Measurements from ENCODE around the gene RNFT1. TPM values are rescaled to one million over a fixed set of nuclear protein-coding genes. Genes with fewer than 3 reads are reported as not detected.
"Not testable (repeated sequence)": the region's sequence is repeated elsewhere in the genome, so short reads cannot be mapped to it uniquely, and the experiment has no call there.

RNFT1 gene
- total and polyA plus RNA-seq, 4 experiments from 2014 or later: 23.2 to 40.3 (median 35.1) TPM

- intact Hi-C loops (cut with micrococcal nuclease); CTCF ChIA-PET (ENCODE audit: partially characterized antibody); POLR2A ChIA-PET (ENCODE audit: partially characterized antibody); H3K27me3 ChIP-seq (ENCODE audit: insufficient read depth, low read length); H3K4me3 ChIP-seq (ENCODE audit: low read length in 2 of 2); DNase-seq; H3K4me1 Mint-ChIP-seq; H3K9me3 Mint-ChIP-seq; H3K4me3 Mint-ChIP-seq; H3K27me3 Mint-ChIP-seq; H3K9me3 ChIP-seq (ENCODE audit: control insufficient read depth in 1 of 2, low read length in 2 of 2); H3K27ac ChIP-seq (ENCODE audit: low read depth, low read length); H3K4me1 ChIP-seq (ENCODE audit: insufficient read depth, low read length): not testable (repeated sequence)
- H3K36me3 ChIP-seq (ENCODE audit: insufficient read depth, low read length): peaks cover 35% of the 10 kb centered on the region
- H3K36me3 Mint-ChIP-seq: peaks cover 50 to 76% of the 10 kb centered on the region in 2 donors
- H3K27ac Mint-ChIP-seq: peak overlapping the region in 1 of 7 donors; percentile 53
Measured at GRCh38 chr17:59930768-59931167, 33.8 kb downstream of the RNFT1 start.

GRCh38 chr17:59930121-59930520 lies 34.4 kb downstream of the RNFT1 start:
- H3K4me3 ChIP-seq (ENCODE audit: low read length in 2 of 2); H3K27ac ChIP-seq (ENCODE audit: low read depth, low read length); H3K27me3 Mint-ChIP-seq; POLR2A ChIA-PET (ENCODE audit: partially characterized antibody); intact Hi-C loops (cut with micrococcal nuclease); H3K4me3 Mint-ChIP-seq; H3K4me1 ChIP-seq (ENCODE audit: insufficient read depth, low read length); H3K4me1 Mint-ChIP-seq; H3K9me3 ChIP-seq (ENCODE audit: control insufficient read depth in 1 of 2, low read length in 2 of 2); DNase-seq; CTCF ChIA-PET (ENCODE audit: partially characterized antibody); H3K27ac Mint-ChIP-seq; H3K9me3 Mint-ChIP-seq; H3K27me3 ChIP-seq (ENCODE audit: insufficient read depth, low read length): not testable (repeated sequence)
- H3K36me3 ChIP-seq (ENCODE audit: insufficient read depth, low read length): peaks cover 41% of the 10 kb centered on the region
- H3K36me3 Mint-ChIP-seq: peaks cover 55 to 80% of the 10 kb centered on the region in 2 donors

DNA sequence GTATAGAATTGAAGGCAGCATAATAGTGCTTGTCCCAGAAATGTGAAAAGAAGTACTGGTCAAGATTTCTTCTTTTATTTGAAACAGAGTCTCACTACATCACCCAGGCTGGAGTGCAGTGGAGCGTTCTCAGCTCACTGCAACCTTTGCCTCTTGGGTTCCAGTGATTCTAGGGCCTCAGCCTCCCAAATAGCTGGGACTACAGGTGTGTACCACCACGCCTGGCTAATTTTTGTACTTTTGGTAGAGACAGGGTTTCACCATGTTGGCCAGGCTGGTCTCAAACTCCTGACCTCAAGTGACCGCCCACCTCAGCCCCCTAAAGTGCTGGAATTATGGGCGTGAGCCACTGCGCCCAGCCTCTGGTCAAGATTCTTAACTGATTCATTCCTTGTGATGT lies 43.9 kb downstream of the RNFT1 start:
- H3K36me3 ChIP-seq (ENCODE audit: insufficient read depth, low read length): peaks cover 25% of the 10 kb centered on the region
- H3K9me3 ChIP-seq (ENCODE audit: control insufficient read depth in 1 of 2, low read length in 2 of 2); H3K4me3 Mint-ChIP-seq; H3K27me3 ChIP-seq (ENCODE audit: insufficient read depth, low read length); H3K9me3 Mint-ChIP-seq; H3K4me1 Mint-ChIP-seq; intact Hi-C loops (cut with micrococcal nuclease); POLR2A ChIA-PET (ENCODE audit: partially characterized antibody); H3K27me3 Mint-ChIP-seq; H3K4me1 ChIP-seq (ENCODE audit: insufficient read depth, low read length); H3K4me3 ChIP-seq (ENCODE audit: low read length in 2 of 2); DNase-seq; H3K27ac Mint-ChIP-seq; H3K27ac ChIP-seq (ENCODE audit: low read depth, low read length): not testable (repeated sequence)
- H3K36me3 Mint-ChIP-seq: peaks cover 44 to 59% of the 10 kb centered on the region in 2 donors
- CTCF ChIA-PET (ENCODE audit: partially characterized antibody): interaction anchor here (0.9 kb wide), 1 partner anchor 116 kb away, joined by 6 read pairs; no protein-coding TSS in a partner anchor

GRCh38 chr17:59916446-59916845 lies 48.1 kb downstream of the RNFT1 start:
- H3K27ac Mint-ChIP-seq: peak overlapping the region in 1 of 7 donors; percentile 1
- no peaks in the 10 kb centered on the region for H3K9me3 Mint-ChIP-seq
- Histone ChIP-seq H3K4me1 (ENCODE audit: insufficient read depth, low read length) (no peaks in the 10 kb centered on the region), H3K9me3 (ENCODE audit: control insufficient read depth in 1 of 2, low read length in 2 of 2) (no peaks in the 10 kb centered on the region), H3K27me3 (ENCODE audit: insufficient read depth, low read length) (no peaks in the 10 kb centered on the region), H3K4me3 (ENCODE audit: low read length in 2 of 2) (no peak overlapping the region), H3K36me3 (ENCODE audit: insufficient read depth, low read length) (peaks cover 34% of the 10 kb centered on the region), H3K27ac (ENCODE audit: low read depth, low read length) (no peak overlapping the region)
- H3K36me3 Mint-ChIP-seq: peaks cover 47 to 61% of the 10 kb centered on the region in 2 donors
- no peaks in the 10 kb centered on the region for H3K27me3 Mint-ChIP-seq
- ChIA-PET CTCF (ENCODE audit: partially characterized antibody) (interaction anchor here (1.4 kb wide), 1 partner anchor 41 kb away, joined by 3 read pairs; no protein-coding TSS in a partner anchor), POLR2A (ENCODE audit: partially characterized antibody) (no interaction called here)
- peaks cover 0 to 3% (median 2%) of the 10 kb centered on the region in 4 donors for H3K4me1 Mint-ChIP-seq
- DNase-seq: no peak
- intact Hi-C loops (cut with micrococcal nuclease): loop anchor here (10.0 kb wide), 1 partner anchor 188 kb away; no protein-coding TSS in a partner anchor
- no peak overlapping the region for H3K4me3 Mint-ChIP-seq

- no peaks in the 10 kb centered on the region for H3K4me1 ChIP-seq (ENCODE audit: insufficient read depth, low read length)
- no peaks in the 10 kb centered on the region for H3K27me3 ChIP-seq (ENCODE audit: insufficient read depth, low read length)
- no peak overlapping the region for H3K27ac ChIP-seq (ENCODE audit: low read depth, low read length)
- POLR2A ChIA-PET (ENCODE audit: partially characterized antibody): interaction anchor here (0.6 to 2.1 kb wide), 4 partner anchors 21 to 160 kb away, joined by 3 to 6 read pairs (median 3); partner anchors contain the start of gene RNFT1
- DNase-seq: peak in 4 of 5 donors; percentile 47 to 56 (median 50)
- no peak overlapping the region for H3K27ac Mint-ChIP-seq
- CTCF ChIA-PET (ENCODE audit: partially characterized antibody): interaction anchor here (0.8 to 2.3 kb wide), 24 partner anchors 9 to 349 kb away, joined by 3 to 15 read pairs (median 4); partner anchors contain the start of genes DHX40, PTRH2, RNFT1 and RPS6KB1
- no peak overlapping the region for H3K4me3 Mint-ChIP-seq
- no peak overlapping the region for H3K4me3 ChIP-seq (ENCODE audit: low read length in 2 of 2)
- peaks cover 29% of the 10 kb centered on the region for H3K36me3 ChIP-seq (ENCODE audit: insufficient read depth, low read length)
- H3K36me3 Mint-ChIP-seq: peaks cover 36 to 54% of the 10 kb centered on the region in 2 donors
- H3K9me3 Mint-ChIP-seq: no peaks in the 10 kb centered on the region
- peaks cover 0 to 3% (median 2%) of the 10 kb centered on the region in 4 donors for H3K4me1 Mint-ChIP-seq
- no peaks in the 10 kb centered on the region for H3K9me3 ChIP-seq (ENCODE audit: control insufficient read depth in 1 of 2, low read length in 2 of 2)
- H3K27me3 Mint-ChIP-seq: no peaks in the 10 kb centered on the region
- intact Hi-C loops (cut with micrococcal nuclease): loop anchor here (5.0 to 10.0 kb wide), 2 partner anchors 123 to 190 kb away; no protein-coding TSS in a partner anchor
Measured at GRCh38 chr17:59914274-59914854, 50.2 kb downstream of the RNFT1 start.

- POLR2A ChIA-PET (ENCODE audit: partially characterized antibody): no interaction called here
- Mint-ChIP-seq H3K27me3 (no peaks in the 10 kb centered on the region), H3K27ac (no peak overlapping the region)
Measured at GRCh38 chr17:59907467-59907866, 57.1 kb downstream of the RNFT1 start.

GRCh38 chr17:59903455-59903854 lies 61.1 kb downstream of the RNFT1 start:
- Histone ChIP-seq H3K27ac (ENCODE audit: low read depth, low read length) (no peak overlapping the region), H3K4me3 (ENCODE audit: low read length in 2 of 2) (no peak overlapping the region), H3K4me1 (ENCODE audit: insufficient read depth, low read length) (peaks cover 25% of the 10 kb centered on the region), H3K27me3 (ENCODE audit: insufficient read depth, low read length) (no peaks in the 10 kb centered on the region), H3K36me3 (ENCODE audit: insufficient read depth, low read length) (peaks cover 5% of the 10 kb centered on the region), H3K9me3 (ENCODE audit: control insufficient read depth in 1 of 2, low read length in 2 of 2) (no peaks in the 10 kb centered on the region)
- Mint-ChIP-seq H3K27ac (peak overlapping the region in 5 of 7 donors; percentile 17 to 48 (median 26)), H3K4me1 (peaks cover 16 to 42% (median 19%) of the 10 kb centered on the region in 4 donors), H3K4me3 (peak overlapping the region in 1 of 8 donors; percentile 18), H3K36me3 (peaks cover 0 to 11% of the 10 kb centered on the region in 2 donors), H3K9me3 (no peaks in the 10 kb centered on the region), H3K27me3 (no peaks in the 10 kb centered on the region)
- ChIA-PET CTCF (ENCODE audit: partially characterized antibody) (interaction anchor here (1.6 to 3.2 kb wide), 2 partner anchors 10 to 11 kb away, joined by 3 to 10 read pairs; no protein-coding TSS in a partner anchor), POLR2A (ENCODE audit: partially characterized antibody) (interaction anchor here (0.6 kb wide), 1 partner anchor 38 kb away, joined by 4 read pairs; no protein-coding TSS in a partner anchor)
- DNase-seq: no peak
- intact Hi-C loops (cut with micrococcal nuclease): no loop called here

More at GRCh38 chr17:59907467-59907866, 57.1 kb downstream of the RNFT1 start:
- Histone ChIP-seq H3K4me1 (ENCODE audit: insufficient read depth, low read length) (peaks cover 10% of the 10 kb centered on the region), H3K27ac (ENCODE audit: low read depth, low read length) (no peak overlapping the region), H3K4me3 (ENCODE audit: low read length in 2 of 2) (no peak overlapping the region), H3K36me3 (ENCODE audit: insufficient read depth, low read length) (peaks cover 10% of the 10 kb centered on the region), H3K27me3 (ENCODE audit: insufficient read depth, low read length) (no peaks in the 10 kb centered on the region), H3K9me3 (ENCODE audit: control insufficient read depth in 1 of 2, low read length in 2 of 2) (no peaks in the 10 kb centered on the region)
- Mint-ChIP-seq H3K9me3 (no peaks in the 10 kb centered on the region), H3K4me1 (peaks cover 13 to 28% (median 14%) of the 10 kb centered on the region in 4 donors), H3K36me3 (peaks cover 2 to 24% of the 10 kb centered on the region in 2 donors), H3K4me3 (no peak overlapping the region)
- CTCF ChIA-PET (ENCODE audit: partially characterized antibody): interaction anchor here (1.0 to 1.1 kb wide), 2 partner anchors 14 to 131 kb away, joined by 3 read pairs; no protein-coding TSS in a partner anchor
- intact Hi-C loops (cut with micrococcal nuclease): no loop called here
- DNase-seq: no peak

All from CD4-positive, alpha-beta memory T cell (primary cell).